Keratinocyte (primary cell): ENCODE data around the gene MAST3. TPM values are rescaled to one million over a fixed set of nuclear protein-coding genes. Genes with fewer than 3 reads are reported as not detected.
A peak's percentile ranks its signal among the peaks of the same experiment; 100 is the strongest.

Experiments used
- DNase-seq: peaks from one replicate; pipeline ENCODE4 v3.0.0-alpha.2; 2011; ENCODE audit warnings: low read depth, missing footprints, low spot score
- FAIRE-seq: peaks from 2 replicates; lab custom pipeline; 2011; peaks lifted over from hg19 to GRCh38; lab: Jason Lieb, UNC
- H2AFZ ChIP-seq: 2 replicates; pipeline ENCODE4 v1.6.0; 2012; ENCODE audit warnings: low read length, control low read depth, inconsistent platforms; ENCODE audit not compliant: control insufficient read depth
- H3K27ac ChIP-seq: 2 replicates; pipeline ENCODE4 v1.5.1; 2011; ENCODE audit warnings: low read length; ENCODE audit not compliant: control insufficient read depth, insufficient read depth
- H3K27me3 ChIP-seq: 3 replicates; pipeline ENCODE4 v1.6.0; 2011; ENCODE audit warnings: low read length; ENCODE audit not compliant: control insufficient read depth, insufficient read depth; ENCODE audit errors: extremely low read depth
- H3K36me3 ChIP-seq, 2 experiments: 2 replicates in 1 of 2; 3 replicates in 1 of 2; pipeline ENCODE4 v1.5.1; 2011; ENCODE audit warnings: low read length in 2 of 2, mild to moderate bottlenecking in 1 of 2; ENCODE audit not compliant: control insufficient read depth in 2 of 2, insufficient read depth in 2 of 2; ENCODE audit errors: extremely low read depth in 1 of 2
- H3K4me1 ChIP-seq: 3 replicates; pipeline ENCODE4 v1.5.1; 2011; ENCODE audit warnings: low read length; ENCODE audit not compliant: control insufficient read depth, insufficient read depth; ENCODE audit errors: extremely low read depth
- H3K4me2 ChIP-seq: 3 replicates; pipeline ENCODE4 v1.6.0; 2011; ENCODE audit warnings: low read depth, low read length; ENCODE audit not compliant: control insufficient read depth, insufficient read depth; ENCODE audit errors: extremely low read depth
- H3K4me3 ChIP-seq, 3 experiments: fragments of 200-600 bp in 1 of 3; sonication (generic) in 1 of 3; 2 replicates in 2 of 3; 3 replicates in 1 of 3; pipeline ENCODE4 v1.5.1; 2011 to 2016; ENCODE audit warnings: low read length in 3 of 3, mild to moderate bottlenecking in 3 of 3, control low read depth in 2 of 3, inconsistent platforms in 1 of 3, low read depth in 1 of 3, mixed read lengths in 1 of 3, mixed run types in 1 of 3, moderate library complexity in 1 of 3; ENCODE audit not compliant: control insufficient read depth in 2 of 3, insufficient read depth in 2 of 3; ENCODE audit errors: extremely low read depth in 1 of 3
- H3K79me2 ChIP-seq: 2 replicates; pipeline ENCODE4 v1.6.0; 2012; ENCODE audit warnings: low read length; ENCODE audit not compliant: control insufficient read depth, insufficient read depth
- H3K9ac ChIP-seq: 3 replicates; pipeline ENCODE4 v1.6.0; 2011; ENCODE audit warnings: low read length; ENCODE audit not compliant: control insufficient read depth, insufficient read depth; ENCODE audit errors: extremely low read depth
- H3K9me1 ChIP-seq: 3 replicates; pipeline ENCODE4 v1.6.0; 2011; ENCODE audit warnings: low read length; ENCODE audit not compliant: control insufficient read depth, insufficient read depth; ENCODE audit errors: extremely low read depth
- H3K9me3 ChIP-seq: 2 replicates; pipeline ENCODE4 v1.5.1; 2012; ENCODE audit warnings: low read depth, low read length; ENCODE audit not compliant: control insufficient read depth
- H4K20me1 ChIP-seq: 3 replicates; pipeline ENCODE4 v1.6.0; 2011; ENCODE audit warnings: low read length; ENCODE audit not compliant: control insufficient read depth, insufficient read depth; ENCODE audit errors: extremely low read depth
- CTCF ChIP-seq, 3 experiments: IDR thresholded peaks in 1 of 3; conservative IDR thresholded peaks in 1 of 3; optimal IDR thresholded peaks in 1 of 3; 2 replicates in 2 of 3; 3 replicates in 1 of 3; pipeline versions ENCODE3 to v1.5.1; 2011; ENCODE audit warnings: low read length in 3 of 3, mild to moderate bottlenecking in 3 of 3, moderate library complexity in 2 of 3, control low read depth in 1 of 3, inconsistent platforms in 1 of 3; ENCODE audit not compliant: insufficient read depth in 2 of 3; ENCODE audit errors: extremely low read depth in 1 of 3
- EZH2 ChIP-seq: IDR thresholded peaks from one replicate; pipeline ENCODE4 v1.6.1; 2012; ENCODE audit warnings: inconsistent platforms, mild to moderate bottlenecking, low read length, moderate library complexity
- dilution Hi-C: fragments of 300-500 bp; cut with MboI; formaldehyde crosslinking; loops from one replicate; pipeline ENCODE4 v1.7.0; 2020; ENCODE audit warnings: low sequenced_read_pairs; ENCODE audit not compliant: extremely low pct_ligation_motif_present
- polyA plus RNA-seq, 5 experiments: library from polyadenylated mRNA; depleted of rRNA in 3 of 5; stranded (reverse) in 3 of 5; stranded (forward) in 1 of 5; unstranded in 1 of 5; fragments of >200 nt; gene quantifications; 1 replicate in 1 of 5; 2 replicates in 3 of 5; 3 replicates in 1 of 5; pipeline versions ENCODE4 v1.2.1 to v1.2.3, GENCODE V29; 2011 to 2012; ENCODE audit warnings: missing spikeins in 2 of 5, low read depth in 1 of 5, low replicate concordance in 1 of 5

The MAST3 gene
- polyA plus RNA-seq, 1 donor (not counting 4 experiments of a cell fraction or from before 2014, with no cell fraction given) = 0.73 TPM

- H3K36me3 ChIP-seq = peaks cover 16 to 18% of the 10 kb centered on the region in 2 experiments
- no peak overlapping the region for H3K27ac ChIP-seq
- H3K27me3 ChIP-seq = no peaks in the 10 kb centered on the region
- TF ChIP-seq EZH2 = no peak
- TF ChIP-seq CTCF (optimal IDR thresholded peaks at IDR 0.05 in 1 of 3, IDR thresholded peaks at IDR 0.05 in 1 of 3, conservative IDR thresholded peaks at IDR 0.05 in 1 of 3; ENCODE audit: extremely low read depth in 1 of 3, insufficient read depth in 2 of 3, low read length in 3 of 3) = no peak
- H3K79me2 ChIP-seq = no peaks in the 10 kb centered on the region
- H3K9me1 ChIP-seq = no peaks in the 10 kb centered on the region
- H3K4me3 ChIP-seq = no peak overlapping the region
- H3K4me1 ChIP-seq = peaks cover 9% of the 10 kb centered on the region
- dilution Hi-C loops = no loop called here
- DNase-seq (no peak), FAIRE-seq (no peak)
- H4K20me1 ChIP-seq = peaks cover 4% of the 10 kb centered on the region
- no peaks in the 10 kb centered on the region for H3K9me3 ChIP-seq
- no peak overlapping the region for H2AFZ ChIP-seq
- H3K4me2 ChIP-seq = no peak overlapping the region
- no peak overlapping the region for H3K9ac ChIP-seq
Measured at GRCh38 chr19:18172331-18173053, 74.9 kb downstream of the MAST3 start.

DNA sequence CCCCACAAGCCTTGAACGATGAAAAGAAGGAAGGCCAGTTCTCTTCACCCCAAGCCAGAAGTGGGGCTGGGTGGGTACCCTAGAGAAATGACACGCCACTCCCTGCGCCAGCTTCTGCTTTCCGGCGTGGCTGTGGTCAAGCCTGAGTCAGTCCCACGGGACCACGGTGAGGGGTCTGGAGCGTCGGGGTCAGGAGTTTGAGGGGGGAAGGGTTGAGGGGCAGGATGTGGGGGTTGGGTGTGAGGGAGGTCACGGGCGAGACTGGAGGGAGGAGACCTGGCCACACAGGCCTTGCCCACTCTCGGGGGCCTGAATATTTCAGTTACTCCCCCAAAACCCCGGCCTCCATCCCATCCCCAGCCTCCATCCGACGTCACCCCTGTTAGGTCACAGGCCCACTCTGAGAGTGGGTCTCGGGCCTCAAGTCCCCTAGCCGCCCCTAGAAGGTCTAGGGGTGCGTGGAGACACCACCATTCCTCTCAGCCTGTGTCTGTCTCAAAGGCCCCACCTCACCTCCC lies 75.5 kb downstream of the MAST3 start:
- Histone ChIP-seq H3K4me2 (peak overlapping the region; percentile 98), H3K27me3 (no peaks in the 10 kb centered on the region), H3K79me2 (no peaks in the 10 kb centered on the region), H2AFZ (peak overlapping the region; percentile 90), H3K4me1 (peaks cover 9% of the 10 kb centered on the region), H3K36me3 (peaks cover 12 to 13% of the 10 kb centered on the region in 2 experiments), H3K4me3 (no peak overlapping the region), H3K27ac (no peak overlapping the region), H4K20me1 (peaks cover 4% of the 10 kb centered on the region), H3K9me3 (no peaks in the 10 kb centered on the region), H3K9me1 (no peaks in the 10 kb centered on the region), H3K9ac (no peak overlapping the region)
- DNase-seq (no peak), FAIRE-seq (no peak)
- dilution Hi-C loops = no loop called here
- TF ChIP-seq EZH2 = no peak
